Chondrocyte (in vitro differentiated cells): ENCODE data around the gene KRTCAP3. TPM values are rescaled to one million over a fixed set of nuclear protein-coding genes. Genes with fewer than 3 reads are reported as not detected.

Experiments
- DNase-seq: peaks from one replicate; pipeline ENCODE4 v3.0.0; 2021; ENCODE audit warnings: mixed read lengths, low spot score
- H3K27ac Mint-ChIP-seq: one replicate; pipeline ENCODE4 v1.8.0; 2021; ENCODE audit warnings: mild to moderate bottlenecking, moderate library complexity, mixed read lengths; ENCODE audit not compliant: unreplicated experiment
- H3K27me3 Mint-ChIP-seq: 2 replicates; pipeline ENCODE4 v1.8.0; 2021; ENCODE audit warnings: low read depth, mixed read lengths
- H3K36me3 Mint-ChIP-seq: 2 replicates; pipeline ENCODE4 v1.8.0; 2021; ENCODE audit warnings: low read depth, mixed read lengths
- H3K4me1 Mint-ChIP-seq: 2 replicates; pipeline ENCODE4 v1.8.0; 2021; ENCODE audit warnings: low read depth, mild to moderate bottlenecking, mixed read lengths
- H3K4me3 Mint-ChIP-seq: one replicate; pipeline ENCODE4 v1.8.0; 2021; ENCODE audit warnings: mild to moderate bottlenecking, moderate library complexity, mixed read lengths; ENCODE audit not compliant: unreplicated experiment
- H3K9me3 Mint-ChIP-seq: 2 replicates; pipeline ENCODE4 v1.8.0; 2021; ENCODE audit warnings: low read depth, mixed read lengths
- total RNA-seq: library from RNA; stranded (reverse); gene quantifications from 3 replicates; pipeline ENCODE4 v1.2.1, GENCODE V29; 2021
- TF ChIP-seq, protein P1 (sequence below): fragments of 200-600 bp; sonication (generic); IDR thresholded peaks from 2 replicates; pipeline ENCODE4 v1.5.0; 2021; ENCODE audit warnings: antibody characterized with exemption, mild to moderate bottlenecking, moderate library complexity

The KRTCAP3 gene
- total RNA-seq, 1 donor from 2014 or later: 1.4 TPM

DNA sequence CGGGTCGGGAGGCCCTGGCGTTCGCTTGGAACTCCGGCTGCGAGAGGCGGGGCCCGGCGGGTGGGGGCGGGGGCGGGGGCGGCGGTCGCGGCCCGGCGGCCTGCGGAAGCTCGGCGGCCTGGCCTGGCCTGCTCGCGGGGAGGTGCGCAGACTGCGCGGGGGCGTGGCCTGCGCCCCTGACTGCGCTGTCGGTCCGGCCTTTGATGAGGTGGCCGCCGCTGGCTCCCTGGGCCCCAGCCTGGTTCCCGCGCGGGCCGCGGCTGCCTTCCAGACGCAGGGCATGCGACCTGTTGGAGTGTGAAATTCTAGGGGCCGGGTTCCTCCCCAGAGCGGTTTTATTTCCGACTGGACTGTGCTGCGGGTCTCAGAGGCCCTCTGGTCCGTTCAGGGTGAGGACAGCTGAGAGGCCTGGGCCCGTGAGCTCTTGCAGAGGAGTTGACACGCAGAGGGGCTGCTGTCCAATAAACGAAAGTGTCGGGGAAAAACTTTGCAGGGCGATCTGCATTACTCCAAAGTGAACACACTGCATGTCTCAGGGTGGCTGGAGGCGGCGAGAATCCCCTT, 13.1 kb upstream of the KRTCAP3 start:
- Mint-ChIP-seq H3K36me3 (peaks cover 11% of the 10 kb centered on the region), H3K27ac (peak overlapping the region; percentile 96), H3K4me1 (peaks cover 35% of the 10 kb centered on the region), H3K4me3 (peak overlapping the region; percentile 95), H3K9me3 (no peaks in the 10 kb centered on the region), H3K27me3 (no peaks in the 10 kb centered on the region)
- no peak for DNase-seq
- TF ChIP-seq, protein P1, sequence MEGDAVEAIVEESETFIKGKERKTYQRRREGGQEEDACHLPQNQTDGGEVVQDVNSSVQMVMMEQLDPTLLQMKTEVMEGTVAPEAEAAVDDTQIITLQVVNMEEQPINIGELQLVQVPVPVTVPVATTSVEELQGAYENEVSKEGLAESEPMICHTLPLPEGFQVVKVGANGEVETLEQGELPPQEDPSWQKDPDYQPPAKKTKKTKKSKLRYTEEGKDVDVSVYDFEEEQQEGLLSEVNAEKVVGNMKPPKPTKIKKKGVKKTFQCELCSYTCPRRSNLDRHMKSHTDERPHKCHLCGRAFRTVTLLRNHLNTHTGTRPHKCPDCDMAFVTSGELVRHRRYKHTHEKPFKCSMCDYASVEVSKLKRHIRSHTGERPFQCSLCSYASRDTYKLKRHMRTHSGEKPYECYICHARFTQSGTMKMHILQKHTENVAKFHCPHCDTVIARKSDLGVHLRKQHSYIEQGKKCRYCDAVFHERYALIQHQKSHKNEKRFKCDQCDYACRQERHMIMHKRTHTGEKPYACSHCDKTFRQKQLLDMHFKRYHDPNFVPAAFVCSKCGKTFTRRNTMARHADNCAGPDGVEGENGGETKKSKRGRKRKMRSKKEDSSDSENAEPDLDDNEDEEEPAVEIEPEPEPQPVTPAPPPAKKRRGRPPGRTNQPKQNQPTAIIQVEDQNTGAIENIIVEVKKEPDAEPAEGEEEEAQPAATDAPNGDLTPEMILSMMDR: no peak

DNA sequence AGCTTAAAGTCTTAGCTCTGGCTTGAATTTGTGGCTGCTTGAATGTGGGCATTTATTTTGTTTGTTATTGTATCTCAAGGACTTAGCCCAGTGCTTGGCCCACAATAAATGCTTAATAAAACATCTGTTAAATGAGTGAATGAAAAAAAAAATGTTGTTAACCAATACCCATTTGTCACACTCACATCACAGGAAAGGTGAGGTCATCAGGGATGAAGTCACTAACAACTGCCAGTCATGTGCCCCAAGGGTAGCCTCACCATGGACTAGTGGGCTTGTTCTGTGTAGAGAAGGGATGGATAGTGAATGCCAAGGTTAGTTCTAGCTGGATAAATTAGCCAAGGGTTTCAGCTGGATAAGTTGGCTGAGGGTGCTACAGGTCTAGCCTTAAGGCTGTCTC, 10.8 kb upstream of the KRTCAP3 start:
- Mint-ChIP-seq H3K36me3 (peaks cover 32% of the 10 kb centered on the region), H3K9me3 (no peaks in the 10 kb centered on the region), H3K27ac (peak overlapping the region; percentile 77), H3K4me3 (peak overlapping the region; percentile 31), H3K4me1 (peaks cover 35% of the 10 kb centered on the region), H3K27me3 (no peaks in the 10 kb centered on the region)
- no peak for DNase-seq
- TF ChIP-seq, protein P1: no peak

DNA sequence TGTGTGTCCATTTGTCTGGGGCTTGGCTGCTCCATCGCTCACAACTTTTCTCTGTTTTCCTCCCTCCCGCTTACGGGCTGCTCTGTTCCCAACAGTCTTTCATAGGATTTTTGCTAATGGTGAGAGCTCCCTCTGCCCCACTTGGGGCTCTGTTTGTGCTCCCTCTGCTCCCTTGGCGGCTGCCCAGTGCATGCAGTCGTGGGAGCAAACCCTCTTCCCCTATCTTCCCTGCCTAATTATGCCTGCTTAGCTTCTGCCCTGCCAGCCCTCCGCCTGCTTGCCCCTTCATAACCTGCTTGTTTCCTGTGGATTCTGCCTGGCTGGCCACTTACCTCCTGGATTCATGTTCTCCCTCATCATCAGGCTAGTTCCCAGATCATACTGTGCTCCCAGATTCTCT, 6.6 kb upstream of the KRTCAP3 start:
- Mint-ChIP-seq H3K36me3 (peaks cover 52% of the 10 kb centered on the region), H3K4me1 (peaks cover 14% of the 10 kb centered on the region), H3K9me3 (no peaks in the 10 kb centered on the region), H3K27me3 (no peaks in the 10 kb centered on the region), H3K27ac (peak overlapping the region; percentile 52), H3K4me3 (no peak overlapping the region)
- no peak for DNase-seq
- TF ChIP-seq, protein P1: no peak

DNA sequence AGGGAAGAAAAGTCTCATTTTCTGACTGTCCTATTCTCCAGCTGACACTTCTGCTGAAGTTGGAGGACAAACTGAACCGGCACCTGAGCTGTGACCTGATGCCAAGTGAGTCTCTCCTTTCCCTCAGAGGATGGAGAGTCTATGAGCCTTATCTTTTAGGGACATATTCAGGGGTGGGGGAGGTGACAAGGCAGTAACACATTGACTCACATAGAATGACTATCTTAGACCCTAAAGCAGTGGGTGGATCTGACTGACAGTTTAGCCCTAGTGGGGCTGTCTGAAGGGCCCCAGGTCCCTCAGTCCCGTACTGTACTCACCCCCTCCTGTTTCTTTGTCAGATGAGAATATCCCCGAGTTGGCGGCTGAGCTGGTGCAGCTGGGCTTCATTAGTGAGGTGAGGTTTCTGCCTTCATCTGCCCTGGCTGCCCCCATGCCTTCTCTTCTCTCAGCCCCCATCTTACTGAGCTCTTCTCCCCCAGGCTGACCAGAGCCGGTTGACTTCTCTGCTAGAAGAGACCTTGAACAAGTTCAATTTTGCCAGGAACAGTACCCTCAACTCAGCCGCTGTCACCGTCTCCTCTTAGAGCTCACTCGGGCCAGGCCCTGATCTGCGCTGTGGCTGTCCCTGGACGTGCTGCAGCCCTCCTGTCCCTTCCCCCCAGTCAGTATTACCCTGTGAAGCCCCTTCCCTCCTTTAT, 805 bp upstream of the KRTCAP3 start:
- H3K27ac Mint-ChIP-seq: no peak overlapping the region
- H3K27me3 Mint-ChIP-seq: no peaks in the 10 kb centered on the region
- TF ChIP-seq, protein P1: no peak
- H3K4me3 Mint-ChIP-seq: no peak overlapping the region
- no peaks in the 10 kb centered on the region for H3K4me1 Mint-ChIP-seq
- H3K9me3 Mint-ChIP-seq: no peaks in the 10 kb centered on the region
- no peak for DNase-seq
- H3K36me3 Mint-ChIP-seq: peaks cover 33% of the 10 kb centered on the region

DNA sequence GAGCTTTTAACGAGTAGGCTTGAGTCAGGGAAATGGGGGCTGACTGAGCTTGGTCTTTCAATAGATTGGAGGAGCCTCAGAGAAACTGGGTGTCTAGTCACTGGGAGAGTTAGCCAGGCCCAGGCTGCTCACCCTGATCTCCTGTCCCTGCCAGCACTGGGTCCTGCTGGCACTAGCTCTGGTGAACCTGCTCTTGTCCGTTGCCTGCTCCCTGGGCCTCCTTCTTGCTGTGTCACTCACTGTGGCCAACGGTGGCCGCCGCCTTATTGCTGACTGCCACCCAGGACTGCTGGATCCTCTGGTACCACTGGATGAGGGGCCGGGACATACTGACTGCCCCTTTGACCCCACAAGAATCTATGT, 720 bp downstream of the KRTCAP3 start:
- H3K4me3 Mint-ChIP-seq: no peak overlapping the region
- H3K27ac Mint-ChIP-seq: no peak overlapping the region
- H3K9me3 Mint-ChIP-seq: no peaks in the 10 kb centered on the region
- H3K4me1 Mint-ChIP-seq: no peaks in the 10 kb centered on the region
- DNase-seq: no peak
- H3K36me3 Mint-ChIP-seq: peaks cover 36% of the 10 kb centered on the region
- TF ChIP-seq, protein P1: no peak
- H3K27me3 Mint-ChIP-seq: no peaks in the 10 kb centered on the region
